Left ventricle myocardium inferior (tissue), 1 donor: ENCODE results near the gene PSMC1. TPM values are rescaled to one million over a fixed set of nuclear protein-coding genes. Genes with fewer than 3 reads are reported as not detected.

Experiments used
- DNase-seq: peaks from one replicate; pipeline ENCODE4 v3.0.0-alpha.2; 2020
- H3K27ac ChIP-seq: fragments of 200-600 bp; replicated peaks from 2 replicates; pipeline ENCODE4 v1.8.0; 2021
- H3K27me3 ChIP-seq: fragments of 200-600 bp; 2 replicates; pipeline ENCODE4 v1.8.0; 2021; ENCODE audit warnings: low read depth
- H3K36me3 ChIP-seq: fragments of 200-600 bp; 2 replicates; pipeline ENCODE4 v1.8.0; 2021
- H3K4me1 ChIP-seq: fragments of 200-600 bp; 2 replicates; pipeline ENCODE4 v1.8.0; 2021
- H3K4me3 ChIP-seq: fragments of 200-600 bp; 2 replicates; pipeline ENCODE4 v1.8.0; 2021; ENCODE audit warnings: mild to moderate bottlenecking, moderate library complexity
- H3K9me3 ChIP-seq: fragments of 200-600 bp; replicated peaks from 2 replicates; pipeline ENCODE4 v1.8.0; 2021
- CTCF ChIP-seq: fragments of 200-600 bp; IDR thresholded peaks from 2 replicates; pipeline ENCODE4 v1.8.0; 2021; ENCODE audit warnings: antibody characterized with exemption, mild to moderate bottlenecking, borderline replicate concordance
- intact Hi-C: fragments of 100-400 bp; cut with micrococcal nuclease; formaldehyde crosslinking; loops from one replicate; pipeline ENCODE4 v1.11.0; 2022
- total RNA-seq: library from RNA; stranded (reverse); fragmentation: NEBNext Ultra II Directional; extraction: Animal tissue kit (Norgen Biotek cat#: 25700); gene quantifications from one replicate; pipeline ENCODE4 v1.2.1, GENCODE V29; 2021
- donor health status: DM: no; HTN: yes; CAD: no; lungs with severe emphysema.

The PSMC1 gene
- total RNA-seq, 1 donor from 2014 or later, result 121 TPM

- Histone ChIP-seq H3K27ac (no peak overlapping the region), H3K4me1 (no peaks in the 10 kb centered on the region), H3K9me3 (no peaks in the 10 kb centered on the region), H3K4me3 (no peak overlapping the region), H3K36me3 (peaks cover 38% of the 10 kb centered on the region), H3K27me3 (no peaks in the 10 kb centered on the region)
- no peak for TF ChIP-seq CTCF
- intact Hi-C loops, result no loop called here
- no peak for DNase-seq
Measured at GRCh38 chr14:90319173-90319572, 62.8 kb downstream of the PSMC1 start.

GRCh38 chr14:90319634-90320541 lies 63.5 kb downstream of the PSMC1 start:
- intact Hi-C loops, result no loop called here

GRCh38 chr14:90321891-90322290 lies 65.5 kb downstream of the PSMC1 start:
- H3K4me1 ChIP-seq, result peaks cover 11% of the 10 kb centered on the region
- no peaks in the 10 kb centered on the region for H3K9me3 ChIP-seq
- no peak for TF ChIP-seq CTCF
- no peak overlapping the region for H3K4me3 ChIP-seq
- no peak for DNase-seq
- no peaks in the 10 kb centered on the region for H3K27me3 ChIP-seq
- peaks cover 11% of the 10 kb centered on the region for H3K36me3 ChIP-seq
- intact Hi-C loops, result no loop called here
- H3K27ac ChIP-seq, result no peak overlapping the region

More at GRCh38 chr14:90319634-90320541, 63.5 kb downstream of the PSMC1 start:
- no peak for TF ChIP-seq CTCF
- Histone ChIP-seq H3K4me1 (no peaks in the 10 kb centered on the region), H3K27me3 (no peaks in the 10 kb centered on the region), H3K9me3 (no peaks in the 10 kb centered on the region), H3K36me3 (peaks cover 31% of the 10 kb centered on the region), H3K4me3 (no peak overlapping the region), H3K27ac (no peak overlapping the region)
- no peak for DNase-seq

Other genes starting within 250 kb of the PSMC1 start
- gene KCNK13, start 194.6 kb upstream of the PSMC1 start, total RNA-seq, result 1.9 TPM
- gene NRDE2, start 75.4 kb downstream of the PSMC1 start, total RNA-seq, result 10.5 TPM
- 503 TPM for gene CALM1, start 140.5 kb downstream of the PSMC1 start, total RNA-seq